ENCODE measurements around the gene CREBZF.

- TF ChIP-seq CTCF (IDR thresholded peaks at IDR 0.05) (no peak), ZNF263 (CRISPR knock-in tag; IDR thresholded peaks at IDR 0.05; ENCODE audit: low read depth) (no peak), ZSCAN18 (CRISPR knock-in tag; IDR thresholded peaks at IDR 0.05) (0 out of 2 replicates have a peak, but pooled peaks have one; percentile 72)
Observed at GRCh38 chr11:85651118-85651517, 13.8 kb downstream of the CREBZF start.
